ENCODE measurements around the gene MBTPS1.

DNA sequence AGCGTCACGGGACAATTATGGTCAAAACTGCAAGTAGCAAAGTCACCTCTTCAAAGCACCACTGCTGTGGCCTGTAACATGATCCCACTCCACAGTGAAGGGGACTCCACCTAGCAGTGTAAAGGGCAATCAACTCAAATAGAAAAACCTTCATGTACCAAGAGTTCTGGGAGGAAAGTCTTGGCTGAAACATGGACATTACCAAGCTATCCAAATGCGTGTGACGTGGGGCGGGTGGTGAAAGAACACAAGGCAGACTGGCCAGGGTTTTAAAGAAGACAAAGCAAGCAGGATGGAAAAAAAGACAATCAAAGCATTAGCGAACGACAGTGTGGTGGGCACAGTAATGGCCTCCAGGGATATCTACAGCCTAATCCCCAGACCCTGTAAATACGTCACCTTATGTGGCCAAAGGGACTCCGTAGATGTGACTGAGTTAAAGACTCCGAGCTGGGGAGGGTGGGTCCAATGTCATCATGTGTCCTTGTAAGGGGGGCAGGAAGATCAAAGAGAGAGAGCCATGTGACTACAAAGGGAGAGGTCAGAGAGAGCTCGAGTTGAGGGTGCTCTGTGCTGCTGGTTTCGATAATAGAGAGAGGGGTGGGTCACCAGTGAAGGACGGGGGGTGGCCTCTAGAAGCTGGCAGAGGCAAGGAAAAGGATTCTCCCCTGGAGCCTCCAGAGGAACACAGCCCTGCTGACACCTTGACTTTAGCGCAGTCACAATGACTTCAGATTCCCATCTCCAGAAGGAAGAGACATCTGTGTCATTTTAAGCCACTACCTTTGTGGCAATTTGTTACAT, 22.3 kb upstream of the MBTPS1 start:
- TF ChIP-seq POLR2A (IDR thresholded peaks at IDR 0.05) (no peak), EP300 (IDR thresholded peaks at IDR 0.05) (no peak)
- TF ChIP-seq, protein P1, sequence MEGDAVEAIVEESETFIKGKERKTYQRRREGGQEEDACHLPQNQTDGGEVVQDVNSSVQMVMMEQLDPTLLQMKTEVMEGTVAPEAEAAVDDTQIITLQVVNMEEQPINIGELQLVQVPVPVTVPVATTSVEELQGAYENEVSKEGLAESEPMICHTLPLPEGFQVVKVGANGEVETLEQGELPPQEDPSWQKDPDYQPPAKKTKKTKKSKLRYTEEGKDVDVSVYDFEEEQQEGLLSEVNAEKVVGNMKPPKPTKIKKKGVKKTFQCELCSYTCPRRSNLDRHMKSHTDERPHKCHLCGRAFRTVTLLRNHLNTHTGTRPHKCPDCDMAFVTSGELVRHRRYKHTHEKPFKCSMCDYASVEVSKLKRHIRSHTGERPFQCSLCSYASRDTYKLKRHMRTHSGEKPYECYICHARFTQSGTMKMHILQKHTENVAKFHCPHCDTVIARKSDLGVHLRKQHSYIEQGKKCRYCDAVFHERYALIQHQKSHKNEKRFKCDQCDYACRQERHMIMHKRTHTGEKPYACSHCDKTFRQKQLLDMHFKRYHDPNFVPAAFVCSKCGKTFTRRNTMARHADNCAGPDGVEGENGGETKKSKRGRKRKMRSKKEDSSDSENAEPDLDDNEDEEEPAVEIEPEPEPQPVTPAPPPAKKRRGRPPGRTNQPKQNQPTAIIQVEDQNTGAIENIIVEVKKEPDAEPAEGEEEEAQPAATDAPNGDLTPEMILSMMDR (IDR thresholded peaks at IDR 0.05) = no peak

All from ovary (tissue), 3 donors.